Transverse colon (tissue), 4 donors: ENCODE results near the gene EML4. TPM values are rescaled to one million over a fixed set of nuclear protein-coding genes. Genes with fewer than 3 reads are reported as not detected.

Experiments
- DNase-seq: peaks from one replicate; pipeline ENCODE4 v3.0.0-alpha.2; 2019
- H3K27ac ChIP-seq, 4 donors: fragments of 200-600 bp; sonication (generic); 2 replicates each; pipeline ENCODE4 v1.5.1; 2016 to 2018; ENCODE audit warnings: inconsistent platforms in 4 of 4
- H3K27me3 ChIP-seq: fragments of 200-600 bp; sonication (generic); 2 replicates; pipeline ENCODE4 v1.5.1; 2017; ENCODE audit warnings: inconsistent platforms
- H3K36me3 ChIP-seq, 4 donors: fragments of 200-600 bp; sonication (generic); 2 replicates each; pipeline ENCODE4 v1.5.1; 2017 to 2019; ENCODE audit warnings: inconsistent platforms in 4 of 4
- H3K4me1 ChIP-seq, 4 donors: fragments of 200-600 bp; sonication (generic); 2 replicates each; pipeline ENCODE4 v1.5.1; 2017 to 2020; ENCODE audit warnings: inconsistent platforms in 4 of 4
- H3K4me3 ChIP-seq, 4 donors: fragments of 200-600 bp; sonication (generic); 1 replicate in 1 of 4; 2 replicates in 3 of 4; pipeline versions ENCODE4 v1.5.1 to v1.6.1; 2017 to 2019; ENCODE audit warnings: inconsistent platforms in 4 of 4
- H3K9me3 ChIP-seq, 2 donors: fragments of 200-600 bp; sonication (generic); 2 replicates each; pipeline ENCODE4 v1.5.1; 2017 to 2019; ENCODE audit warnings: inconsistent platforms in 2 of 2
- CTCF ChIP-seq, 5 experiments: fragments of 200-600 bp in 3 of 5; fragments of 450-650 bp in 2 of 5; sonication (generic) in 3 of 5; IDR thresholded peaks; 1 replicate in 2 of 5; 2 replicates in 3 of 5; pipeline ENCODE4 v1.5.1; 2016 to 2017; ENCODE audit warnings: antibody characterized with exemption in 5 of 5, inconsistent platforms in 3 of 5, mild to moderate bottlenecking in 2 of 5, moderate library complexity in 1 of 5
- EP300 ChIP-seq: sonication (generic); formaldehyde crosslinking; IDR thresholded peaks from one replicate; pipeline ENCODE4 v1.6.1; 2017; ENCODE audit warnings: antibody characterized with exemption, low read depth
- POLR2A ChIP-seq: fragments of 450-650 bp; IDR thresholded peaks from one replicate; pipeline ENCODE4 v1.6.1; 2016; ENCODE audit warnings: antibody characterized with exemption, mild to moderate bottlenecking, moderate library complexity
- POLR2AphosphoS5 ChIP-seq, 3 donors: sonication (generic); formaldehyde crosslinking; IDR thresholded peaks; one replicate each; pipeline ENCODE4 v1.6.1; 2016; ENCODE audit warnings: antibody characterized with exemption in 3 of 3
- WGBS, 2 donors: methylation state at CpG; one replicate each; pipeline ENCODE4 v1.1.5; 2018; ENCODE audit warnings: low coverage in 1 of 2; 5-methylcytosine and 5-hydroxymethylcytosine counted together
- in situ Hi-C, 4 donors: fragments of 200-750 bp; cut with MboI; loops; one replicate each; pipeline versions ENCODE4 v1.15.0 to v1.15.1; 2017; ENCODE audit warnings: low sequenced_read_pairs in 3 of 4, low pct_ligation_motif_present in 1 of 4, low pct_unique_long_range_greater_than_20kb in 1 of 4
- intact Hi-C: fragments of 100-400 bp; cut with DNase I; formaldehyde crosslinking; loops from one replicate; pipeline ENCODE4 v1.15.1; 2023; ENCODE audit warnings: low total_unique reads
- total RNA-seq, 4 donors: library from RNA; depleted of rRNA; stranded (reverse); fragments of >200 nt; gene quantifications; one replicate each; pipeline ENCODE4 v1.1.0, GENCODE V29; 2016

Gene EML4
- total RNA-seq, 4 donors from 2014 or later: 49.7 to 91.5 (median 67.5) TPM

DNA sequence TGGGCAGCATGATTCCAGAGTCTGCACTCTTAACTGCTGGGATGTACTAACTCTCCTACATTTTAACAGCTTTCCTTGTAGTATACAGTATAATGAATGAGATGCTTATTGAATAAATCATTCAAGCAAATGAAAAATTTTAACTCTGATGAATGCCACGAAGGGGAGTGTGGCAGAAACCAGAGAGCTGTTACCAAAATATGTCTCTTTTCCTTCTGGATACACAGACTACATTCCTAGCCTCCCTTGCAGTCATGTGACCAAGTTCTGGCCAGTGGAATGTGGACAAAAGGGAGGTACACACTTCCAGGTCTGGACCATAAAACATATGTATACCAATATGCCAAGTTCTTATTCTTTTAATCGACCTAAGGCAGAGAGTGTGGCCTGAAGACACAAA is 1.7 kb upstream of the EML4 start:
- H3K4me3 ChIP-seq: no peak overlapping the region
- 38 to 59% methylated on average over 2 of the region's 2 CpGs for WGBS, 2 donors
- intact Hi-C loops: no loop called here
- H3K9me3 ChIP-seq: no peaks in the 10 kb centered on the region
- H3K4me1 ChIP-seq: peaks cover 0 to 30% (median 27%) of the 10 kb centered on the region in 4 donors
- TF ChIP-seq POLR2AphosphoS5 (IDR thresholded peaks at IDR 0.05) (no peak), POLR2A (no peak), EP300 (no peak), CTCF (IDR thresholded peaks at IDR 0.05) (no peak)
- in situ Hi-C loops: no loop called here
- H3K27ac ChIP-seq: no peak overlapping the region
- DNase-seq: no peak
- H3K27me3 ChIP-seq: no peaks in the 10 kb centered on the region
- H3K36me3 ChIP-seq: no peaks in the 10 kb centered on the region

DNA sequence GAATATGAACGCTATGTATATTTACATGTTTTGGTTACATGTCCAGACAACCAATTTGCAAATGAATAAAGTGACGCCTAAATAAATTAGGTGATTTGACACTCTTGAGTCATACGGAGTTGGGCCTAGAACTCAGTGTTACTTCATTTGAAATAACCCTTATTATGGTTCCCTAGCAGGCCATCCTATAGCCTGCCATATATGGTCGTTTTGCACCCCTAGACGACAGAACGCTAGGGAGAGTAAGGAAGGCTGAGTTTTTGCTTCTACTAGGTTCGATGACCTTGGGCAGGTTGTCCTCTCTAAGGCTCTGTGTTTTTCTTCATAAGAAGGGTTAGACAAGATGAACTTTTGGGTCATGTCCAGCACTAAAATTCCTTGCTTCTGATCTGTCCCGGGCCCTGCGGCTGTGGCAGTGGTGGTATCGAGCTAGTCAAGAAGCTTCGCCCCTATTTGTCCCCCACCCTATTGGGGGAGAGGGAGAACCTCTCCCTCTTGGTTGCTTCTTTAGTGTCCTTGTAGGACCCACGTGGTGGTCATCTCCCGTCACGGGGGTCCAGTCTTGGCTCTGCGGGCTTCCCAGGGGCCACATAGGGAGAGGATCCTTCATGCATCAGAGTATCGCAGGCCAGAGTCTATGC is 574 bp upstream of the EML4 start:
- Histone ChIP-seq H3K36me3 (no peaks in the 10 kb centered on the region), H3K9me3 (no peaks in the 10 kb centered on the region), H3K4me3 (peak overlapping the region in 1 of 4 donors; percentile 27), H3K27me3 (no peaks in the 10 kb centered on the region), H3K4me1 (peaks cover 0 to 41% (median 33%) of the 10 kb centered on the region in 4 donors), H3K27ac (peak overlapping the region; percentile 71 to 95 (median 84))
- no peak for TF ChIP-seq CTCF (IDR thresholded peaks at IDR 0.05)
- TF ChIP-seq POLR2A: no peak
- no peak for TF ChIP-seq EP300
- TF ChIP-seq POLR2AphosphoS5 (IDR thresholded peaks at IDR 0.05): no peak
- in situ Hi-C loops: no loop called here
- 85 to 94% methylated on average over 7 to 16 of the region's 16 CpGs for WGBS, 2 donors
- intact Hi-C loops: loop anchor here (2.0 kb wide), 1 partner anchor 68 kb away; no protein-coding TSS in a partner anchor
- DNase-seq: no peak

DNA sequence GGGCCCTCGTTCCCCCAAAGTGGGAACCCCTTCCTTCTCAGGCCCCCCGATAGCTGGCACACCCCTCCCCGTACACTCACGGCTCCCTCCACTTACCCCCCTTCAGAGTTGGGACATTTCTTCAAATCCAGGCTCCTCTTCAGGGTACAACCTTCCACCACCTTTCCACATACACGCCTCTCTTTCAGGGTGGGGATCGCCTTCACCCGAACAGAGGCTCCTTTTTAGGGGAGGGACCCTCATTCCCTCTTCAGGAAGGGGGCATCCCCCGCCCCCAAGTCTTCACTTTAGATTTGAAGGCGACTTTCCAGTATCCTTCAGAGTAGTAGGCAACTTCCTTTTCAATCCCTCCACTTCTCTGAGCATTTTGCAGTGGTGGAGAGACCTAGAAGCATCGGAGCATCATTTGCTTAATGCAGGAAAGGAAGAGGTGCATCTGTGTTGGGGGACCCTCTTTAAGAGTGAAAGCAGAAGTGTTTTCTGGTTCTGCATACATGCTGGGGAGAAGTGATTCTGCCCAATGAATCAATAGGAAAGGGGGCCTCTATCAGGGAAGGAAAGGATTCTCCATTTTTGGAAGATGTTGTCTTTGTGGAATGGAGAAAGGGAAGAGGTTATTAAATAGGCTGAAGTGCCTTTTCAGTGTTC is 845 bp downstream of the EML4 start:
- H3K9me3 ChIP-seq: no peaks in the 10 kb centered on the region
- peak overlapping the region; percentile 75 to 97 (median 89) for H3K4me3 ChIP-seq
- DNase-seq: no peak
- 0 to 1% methylated on average over 4 to 10 of the region's 10 CpGs for WGBS, 2 donors
- no peaks in the 10 kb centered on the region for H3K36me3 ChIP-seq
- H3K4me1 ChIP-seq: peaks cover 0 to 46% (median 34%) of the 10 kb centered on the region in 4 donors
- TF ChIP-seq POLR2A (no peak), EP300 (no peak), POLR2AphosphoS5 (IDR thresholded peaks at IDR 0.05) (no peak), CTCF (IDR thresholded peaks at IDR 0.05) (no peak)
- no peaks in the 10 kb centered on the region for H3K27me3 ChIP-seq
- H3K27ac ChIP-seq: peak overlapping the region; percentile 93 to 95 (median 93)
- intact Hi-C loops: loop anchor here (2.0 kb wide), 1 partner anchor 69 kb away; no protein-coding TSS in a partner anchor
- in situ Hi-C loops: no loop called here

DNA sequence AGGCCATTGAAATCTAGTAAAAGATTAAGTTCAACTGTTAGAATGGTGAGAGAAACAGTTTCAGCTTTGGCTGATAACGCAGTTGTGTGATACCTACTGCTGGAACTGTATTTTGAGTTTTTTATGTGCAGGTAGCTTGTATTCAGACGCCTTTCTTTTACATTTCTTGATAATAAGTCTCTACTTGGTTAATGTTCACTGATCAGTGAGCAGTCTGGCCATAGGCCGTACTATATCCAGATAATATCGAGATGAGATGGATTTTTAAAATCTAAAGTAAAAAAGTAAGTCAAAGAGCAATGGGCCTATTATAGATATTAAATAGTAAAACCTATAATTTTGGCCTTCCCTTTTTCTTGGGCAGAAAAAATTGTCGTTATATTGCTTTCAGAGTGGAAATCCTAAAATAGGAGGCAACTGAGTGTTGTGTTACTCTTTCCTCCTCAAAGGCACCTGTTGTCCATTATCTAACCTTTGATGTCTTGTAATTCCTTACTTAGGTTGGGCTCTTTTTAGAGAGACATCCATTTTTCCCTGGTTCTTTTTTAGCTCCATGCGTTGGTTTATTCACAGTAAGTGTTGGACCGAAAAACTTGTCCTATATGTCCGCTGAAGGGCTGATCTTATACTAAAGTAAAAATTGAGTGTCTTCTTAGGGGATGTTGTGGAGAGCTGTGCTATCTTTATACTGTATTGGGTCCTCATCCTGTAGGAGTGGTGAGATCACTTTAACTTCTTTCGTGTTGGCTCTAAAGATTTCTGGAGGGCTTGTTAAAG is 1.7 kb downstream of the EML4 start:
- Histone ChIP-seq H3K4me1 (peaks cover 0 to 46% (median 34%) of the 10 kb centered on the region in 4 donors), H3K27ac (peak overlapping the region; percentile 93 to 95 (median 93)), H3K27me3 (no peaks in the 10 kb centered on the region), H3K36me3 (no peaks in the 10 kb centered on the region), H3K4me3 (peak overlapping the region in 3 of 4 donors; percentile 75 to 97 (median 92)), H3K9me3 (no peaks in the 10 kb centered on the region)
- intact Hi-C loops (no loop called here), in situ Hi-C loops (no loop called here)
- no peak for DNase-seq
- TF ChIP-seq POLR2AphosphoS5 (IDR thresholded peaks at IDR 0.05) (no peak), CTCF (IDR thresholded peaks at IDR 0.05) (no peak), POLR2A (no peak), EP300 (no peak)
- WGBS, 2 donors: 28 to 35% methylated on average over 9 of the region's 9 CpGs
